ENCODE results near the gene KLF11. TPM values are rescaled to one million over a fixed set of nuclear protein-coding genes. Genes with fewer than 3 reads are reported as not detected.
A peak's percentile ranks its signal among the peaks of the same experiment; 100 is the strongest.

Gene KLF11
- total RNA-seq, 3 donors from 2014 or later (not counting 1 experiment from before 2014, with no cell fraction given): 47.3 to 85.8 (median 49.3) TPM

DNA sequence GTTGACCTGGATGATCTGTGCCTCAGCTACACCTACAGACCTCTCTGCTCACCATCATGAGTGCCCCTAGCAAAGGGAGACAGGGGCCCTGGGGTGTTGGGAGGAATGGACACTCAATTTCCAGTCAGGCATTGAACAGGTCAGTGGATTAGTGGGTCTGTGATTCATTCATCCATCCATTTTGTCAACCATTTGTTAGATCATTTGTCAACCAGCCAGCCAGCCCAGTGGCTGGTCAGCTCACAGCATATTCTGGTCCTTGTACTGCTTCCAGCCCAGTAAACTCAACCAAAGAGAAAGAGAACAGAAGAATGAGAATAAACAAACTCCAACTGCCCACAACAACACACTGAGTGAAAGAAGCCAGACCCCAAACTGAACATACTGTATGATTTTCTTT, 4.6 kb upstream of the KLF11 start:
- no peaks in the 10 kb centered on the region for H3K27me3 ChIP-seq (ENCODE audit: control insufficient read depth, insufficient read depth, low read length)
- Mint-ChIP-seq H3K36me3 (no peaks in the 10 kb centered on the region), H3K27ac (peak overlapping the region; percentile 16 to 85), H3K4me3 (no peak overlapping the region), H3K9me3 (no peaks in the 10 kb centered on the region), H3K4me1 (peaks cover 31 to 61% of the 10 kb centered on the region in 2 donors), H3K27me3 (ENCODE audit: low read depth in 2 of 2) (no peaks in the 10 kb centered on the region)
- no peak overlapping the region for H3K4me3 ChIP-seq (ENCODE audit: low read length)
- DNase-seq (no peak), ATAC-seq (no peak)
- H3K36me3 ChIP-seq (ENCODE audit: control insufficient read depth, insufficient read depth, low read length): no peaks in the 10 kb centered on the region
- TF ChIP-seq, protein P1, sequence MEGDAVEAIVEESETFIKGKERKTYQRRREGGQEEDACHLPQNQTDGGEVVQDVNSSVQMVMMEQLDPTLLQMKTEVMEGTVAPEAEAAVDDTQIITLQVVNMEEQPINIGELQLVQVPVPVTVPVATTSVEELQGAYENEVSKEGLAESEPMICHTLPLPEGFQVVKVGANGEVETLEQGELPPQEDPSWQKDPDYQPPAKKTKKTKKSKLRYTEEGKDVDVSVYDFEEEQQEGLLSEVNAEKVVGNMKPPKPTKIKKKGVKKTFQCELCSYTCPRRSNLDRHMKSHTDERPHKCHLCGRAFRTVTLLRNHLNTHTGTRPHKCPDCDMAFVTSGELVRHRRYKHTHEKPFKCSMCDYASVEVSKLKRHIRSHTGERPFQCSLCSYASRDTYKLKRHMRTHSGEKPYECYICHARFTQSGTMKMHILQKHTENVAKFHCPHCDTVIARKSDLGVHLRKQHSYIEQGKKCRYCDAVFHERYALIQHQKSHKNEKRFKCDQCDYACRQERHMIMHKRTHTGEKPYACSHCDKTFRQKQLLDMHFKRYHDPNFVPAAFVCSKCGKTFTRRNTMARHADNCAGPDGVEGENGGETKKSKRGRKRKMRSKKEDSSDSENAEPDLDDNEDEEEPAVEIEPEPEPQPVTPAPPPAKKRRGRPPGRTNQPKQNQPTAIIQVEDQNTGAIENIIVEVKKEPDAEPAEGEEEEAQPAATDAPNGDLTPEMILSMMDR (IDR thresholded peaks at IDR 0.05): no peak
- intact Hi-C loops (cut with micrococcal nuclease): no loop called here
- no peak overlapping the region for H3K27ac ChIP-seq (ENCODE audit: low read length)
- H3K4me1 ChIP-seq (ENCODE audit: control insufficient read depth, insufficient read depth, low read length): peaks cover 57% of the 10 kb centered on the region
- no peaks in the 10 kb centered on the region for H3K9me3 ChIP-seq (ENCODE audit: control insufficient read depth, insufficient read depth, low read length)

DNA sequence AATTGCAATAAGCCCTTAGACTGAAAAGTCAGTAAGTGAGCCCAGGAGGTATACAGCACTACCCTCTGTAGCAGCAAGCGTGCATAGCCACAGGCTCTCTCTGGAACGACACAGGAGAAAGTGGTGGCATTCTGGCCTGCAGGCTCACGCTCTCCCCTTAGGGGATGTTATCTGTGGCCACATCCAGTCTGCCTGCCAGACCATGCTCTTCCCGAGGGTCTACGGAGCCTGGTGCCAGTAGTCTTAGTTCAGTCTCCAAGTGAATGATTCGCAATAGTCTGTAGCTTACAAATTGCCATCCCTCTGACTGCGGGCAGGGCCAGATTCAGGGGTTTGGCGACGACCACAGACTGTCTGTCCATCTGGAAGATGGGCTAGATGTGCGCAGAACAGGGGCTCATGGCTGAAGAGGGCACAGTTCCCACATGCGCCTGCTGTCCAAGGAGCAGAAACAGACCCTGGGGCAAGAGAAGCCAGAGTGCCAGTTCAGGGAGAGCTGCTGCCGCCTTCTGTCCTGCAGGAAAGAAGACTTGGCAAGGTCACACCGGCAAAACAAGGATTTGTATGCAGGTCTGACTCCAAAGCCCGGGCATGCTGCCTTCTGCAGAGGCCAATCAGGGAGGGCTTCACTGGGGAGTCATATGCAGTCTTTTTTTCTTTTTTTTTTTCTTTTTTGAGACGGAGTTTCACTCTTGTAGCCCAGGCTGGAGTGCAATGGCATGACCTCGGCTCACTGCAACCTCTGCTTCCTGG, 3.5 kb upstream of the KLF11 start:
- Histone ChIP-seq H3K36me3 (ENCODE audit: control insufficient read depth, insufficient read depth, low read length) (no peaks in the 10 kb centered on the region), H3K9me3 (ENCODE audit: control insufficient read depth, insufficient read depth, low read length) (no peaks in the 10 kb centered on the region), H3K27me3 (ENCODE audit: control insufficient read depth, insufficient read depth, low read length) (no peaks in the 10 kb centered on the region), H3K27ac (ENCODE audit: low read length) (no peak overlapping the region), H3K4me1 (ENCODE audit: control insufficient read depth, insufficient read depth, low read length) (peaks cover 55% of the 10 kb centered on the region), H3K4me3 (ENCODE audit: low read length) (no peak overlapping the region)
- H3K36me3 Mint-ChIP-seq: no peaks in the 10 kb centered on the region
- H3K4me3 Mint-ChIP-seq: peak overlapping the region; percentile 17
- no peak for ATAC-seq
- intact Hi-C loops (cut with micrococcal nuclease): no loop called here
- WGBS (ENCODE audit: insufficient coverage): 93% methylated on average over 15 of the region's 16 CpGs
- H3K9me3 Mint-ChIP-seq: no peaks in the 10 kb centered on the region
- DNase-seq: no peak
- no peaks in the 10 kb centered on the region for H3K27me3 Mint-ChIP-seq (ENCODE audit: low read depth in 2 of 2)
- TF ChIP-seq, protein P1 (IDR thresholded peaks at IDR 0.05): no peak
- H3K27ac Mint-ChIP-seq: peak overlapping the region; percentile 27 to 96
- peaks cover 28 to 60% of the 10 kb centered on the region in 2 donors for H3K4me1 Mint-ChIP-seq

DNA sequence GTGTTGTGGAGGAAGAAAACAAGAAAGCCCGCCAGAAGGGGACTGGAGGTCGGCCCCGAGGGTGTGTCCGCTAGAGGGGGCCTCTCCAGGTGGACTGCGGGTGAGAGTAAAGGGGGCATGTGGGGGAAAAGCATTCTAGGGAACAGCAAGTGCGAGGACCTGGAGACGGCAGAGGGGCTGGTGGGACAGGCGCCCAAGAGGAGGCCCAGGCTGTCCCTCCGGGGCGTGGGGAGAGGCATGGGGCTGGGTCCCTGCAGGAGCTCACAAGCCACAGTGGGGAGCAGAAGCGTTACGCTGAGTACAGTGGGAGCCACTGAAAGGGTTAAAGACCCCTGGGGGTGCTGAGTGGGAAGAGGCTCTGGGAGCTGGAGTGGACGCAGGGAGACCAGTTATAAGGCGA, 1.6 kb upstream of the KLF11 start:
- Histone ChIP-seq H3K27me3 (ENCODE audit: control insufficient read depth, insufficient read depth, low read length) (no peaks in the 10 kb centered on the region), H3K4me1 (ENCODE audit: control insufficient read depth, insufficient read depth, low read length) (peaks cover 40% of the 10 kb centered on the region), H3K36me3 (ENCODE audit: control insufficient read depth, insufficient read depth, low read length) (peaks cover 2% of the 10 kb centered on the region), H3K9me3 (ENCODE audit: control insufficient read depth, insufficient read depth, low read length) (no peaks in the 10 kb centered on the region), H3K4me3 (ENCODE audit: low read length) (no peak overlapping the region), H3K27ac (ENCODE audit: low read length) (no peak overlapping the region)
- no peaks in the 10 kb centered on the region for H3K9me3 Mint-ChIP-seq
- H3K36me3 Mint-ChIP-seq: no peaks in the 10 kb centered on the region
- no peak for ATAC-seq
- peaks cover 14 to 50% of the 10 kb centered on the region in 2 donors for H3K4me1 Mint-ChIP-seq
- H3K4me3 Mint-ChIP-seq: peak overlapping the region; percentile 92
- intact Hi-C loops (cut with micrococcal nuclease): loop anchor here (1.0 kb wide), 1 partner anchor 12 kb away; no protein-coding TSS in a partner anchor
- TF ChIP-seq, protein P1 (IDR thresholded peaks at IDR 0.05): no peak
- WGBS (ENCODE audit: insufficient coverage): 98% methylated on average over 14 of the region's 14 CpGs
- H3K27ac Mint-ChIP-seq: peak overlapping the region; percentile 95 to 96
- H3K27me3 Mint-ChIP-seq (ENCODE audit: low read depth in 2 of 2): no peaks in the 10 kb centered on the region
- DNase-seq: no peak
